NCI-H146 treated with DMSO at 0.1 percent for 48 hours (cell line): ENCODE measurements around the gene RAP1GDS1.
"Not testable (repeated sequence)": the region's sequence is repeated elsewhere in the genome, so short reads cannot be mapped to it uniquely, and the experiment has no call there.

Source experiments
- DNase-seq: peaks from one replicate; lab custom pipeline; 2025; ENCODE audit not compliant: unreplicated experiment; lab: John Stamatoyannopoulos, UW

Gene RAP1GDS1

GRCh38 chr4:98287328-98287727, 26.1 kb downstream of the RAP1GDS1 start:
- DNase-seq = no peak

GRCh38 chr4:98288671-98289070, 27.5 kb downstream of the RAP1GDS1 start:
- not testable (repeated sequence) for DNase-seq

- DNase-seq = no peak
Observed at GRCh38 chr4:98289375-98289774, 28.2 kb downstream of the RAP1GDS1 start.

- no peak for DNase-seq
Observed at GRCh38 chr4:98290511-98290910, 29.3 kb downstream of the RAP1GDS1 start.

GRCh38 chr4:98293104-98293887, 32.1 kb downstream of the RAP1GDS1 start:
- no peak for DNase-seq

GRCh38 chr4:98298022-98298421, 36.8 kb downstream of the RAP1GDS1 start:
- DNase-seq = no peak

GRCh38 chr4:98300706-98301105, 39.5 kb downstream of the RAP1GDS1 start:
- no peak for DNase-seq

- DNase-seq = no peak
Observed at GRCh38 chr4:98305576-98305975, 44.4 kb downstream of the RAP1GDS1 start.

GRCh38 chr4:98310867-98311266, 49.7 kb downstream of the RAP1GDS1 start:
- no peak for DNase-seq

- DNase-seq = no peak
Observed at GRCh38 chr4:98311656-98312055, 50.5 kb downstream of the RAP1GDS1 start.

GRCh38 chr4:98314791-98315565, 53.8 kb downstream of the RAP1GDS1 start:
- no peak for DNase-seq

GRCh38 chr4:98318521-98318920, 57.3 kb downstream of the RAP1GDS1 start:
- no peak for DNase-seq

GRCh38 chr4:98319021-98319420, 57.8 kb downstream of the RAP1GDS1 start:
- DNase-seq = no peak

- DNase-seq = no peak
Observed at GRCh38 chr4:98326168-98326567, 65.0 kb downstream of the RAP1GDS1 start.

GRCh38 chr4:98327694-98328093, 66.5 kb downstream of the RAP1GDS1 start:
- DNase-seq = no peak

GRCh38 chr4:98329879-98330640, 68.9 kb downstream of the RAP1GDS1 start:
- DNase-seq = not testable (repeated sequence)

- DNase-seq = no peak
Observed at GRCh38 chr4:98332017-98332416, 70.8 kb downstream of the RAP1GDS1 start.

GRCh38 chr4:98334461-98334860, 73.3 kb downstream of the RAP1GDS1 start:
- DNase-seq = no peak

GRCh38 chr4:98338761-98339438, 77.7 kb downstream of the RAP1GDS1 start:
- DNase-seq = no peak

- no peak for DNase-seq
Observed at GRCh38 chr4:98341309-98341708, 80.1 kb downstream of the RAP1GDS1 start.

- DNase-seq = no peak
Observed at GRCh38 chr4:98343626-98344025, 82.4 kb downstream of the RAP1GDS1 start.
